Spleen (tissue), 7 donors: ENCODE measurements around the gene ZNF90.
"Not testable (repeated sequence)": the region's sequence is repeated elsewhere in the genome, so short reads cannot be mapped to it uniquely, and the experiment has no call there.

Source experiments
- CTCF ChIP-seq, 11 experiments: fragments of 200-600 bp in 7 of 11; fragments of 450-650 bp in 4 of 11; sonication (generic) in 4 of 11; IDR thresholded peaks in 8 of 11; conservative IDR thresholded peaks in 3 of 11; 1 replicate in 7 of 11; 2 replicates in 4 of 11; pipeline versions ENCODE4 v1.4.0 to v1.8.0; 2016 to 2021; ENCODE audit warnings: antibody characterized with exemption in 11 of 11, inconsistent platforms in 4 of 11, mild to moderate bottlenecking in 1 of 11
- POLR2A ChIP-seq, 3 donors: fragments of 450-650 bp; IDR thresholded peaks; one replicate each; pipeline ENCODE4 v1.5.1; 2017; ENCODE audit warnings: antibody characterized with exemption in 3 of 3, mild to moderate bottlenecking in 1 of 3
- POLR2AphosphoS5 ChIP-seq, 3 donors: sonication (generic); formaldehyde crosslinking; IDR thresholded peaks; one replicate each; pipeline ENCODE4 v1.5.1; 2017; ENCODE audit warnings: antibody characterized with exemption in 3 of 3
- donor health status: DM: no; HTN: no; CAD: no; lungs with moderate emphysema.
- donor health status: DM: no; HTN: no; CAD: no.
- donor health status: DM: no; HTN: no; CAD: no.

GRCh38 chr19:20118064-20118839, 40.5 kb downstream of the ZNF90 start:
- not testable (repeated sequence) for TF ChIP-seq CTCF (IDR thresholded peaks at IDR 0.05 in 8 of 11, conservative IDR thresholded peaks at IDR 0.05 in 3 of 11); POLR2A (IDR thresholded peaks at IDR 0.05); POLR2AphosphoS5 (IDR thresholded peaks at IDR 0.05)
